HG03460 (cell line): ENCODE results near the gene LYPD6B.
"Not testable (repeated sequence)": the region's sequence is repeated elsewhere in the genome, so short reads cannot be mapped to it uniquely, and the experiment has no call there.

Experiments used
- ATAC-seq: cut with Tn5 transposase; IDR thresholded peaks from one replicate; pipeline ENCODE4 v1.9.1; 2021; ENCODE audit not compliant: unreplicated experiment

LYPD6B gene

GRCh38 chr2:149188291-149188690 is 149.8 kb downstream of the LYPD6B start:
- ATAC-seq, result no peak

- ATAC-seq, result no peak
These were observed 151.3 kb downstream of the LYPD6B start for GRCh38 chr2:149189769-149190168.

GRCh38 chr2:149191915-149192314 is 153.4 kb downstream of the LYPD6B start:
- no peak for ATAC-seq

- ATAC-seq, result no peak
These were observed 153.9 kb downstream of the LYPD6B start for GRCh38 chr2:149192427-149192826.

- no peak for ATAC-seq
These were observed 161.6 kb downstream of the LYPD6B start for GRCh38 chr2:149200109-149200520.

GRCh38 chr2:149204686-149205085 is 166.2 kb downstream of the LYPD6B start:
- no peak for ATAC-seq

- no peak for ATAC-seq
These were observed 166.6 kb downstream of the LYPD6B start for GRCh38 chr2:149205143-149205542.

- no peak for ATAC-seq
These were observed 175.4 kb downstream of the LYPD6B start for GRCh38 chr2:149213764-149214493.

- no peak for ATAC-seq
These were observed 180.0 kb downstream of the LYPD6B start for GRCh38 chr2:149218497-149218896.

- ATAC-seq, result no peak
These were observed 181.4 kb downstream of the LYPD6B start for GRCh38 chr2:149219856-149220255.

- no peak for ATAC-seq
These were observed 182.5 kb downstream of the LYPD6B start for GRCh38 chr2:149221002-149221401.

GRCh38 chr2:149221898-149222297 is 183.4 kb downstream of the LYPD6B start:
- ATAC-seq, result no peak

GRCh38 chr2:149223472-149224095 is 185.1 kb downstream of the LYPD6B start:
- ATAC-seq, result no peak

- ATAC-seq, result no peak
These were observed 186.0 kb downstream of the LYPD6B start for GRCh38 chr2:149224543-149224942.

GRCh38 chr2:149225446-149225845 is 186.9 kb downstream of the LYPD6B start:
- ATAC-seq, result no peak

- no peak for ATAC-seq
These were observed 188.3 kb downstream of the LYPD6B start for GRCh38 chr2:149226790-149227189.

GRCh38 chr2:149235816-149236375 is 197.4 kb downstream of the LYPD6B start:
- ATAC-seq, result no peak

- ATAC-seq, result no peak
These were observed 197.9 kb downstream of the LYPD6B start for GRCh38 chr2:149236410-149236809.

- no peak for ATAC-seq
These were observed 207.7 kb downstream of the LYPD6B start for GRCh38 chr2:149246186-149246585.

GRCh38 chr2:149251436-149251835 is 212.9 kb downstream of the LYPD6B start:
- not testable (repeated sequence) for ATAC-seq

- ATAC-seq, result not testable (repeated sequence)
These were observed 218.4 kb downstream of the LYPD6B start for GRCh38 chr2:149256877-149257276.

GRCh38 chr2:149258531-149258930 is 220.0 kb downstream of the LYPD6B start:
- no peak for ATAC-seq
